Measurements from ENCODE around the gene ZGPAT. TPM values are rescaled to one million over a fixed set of nuclear protein-coding genes. Genes with fewer than 3 reads are reported as not detected.

The ZGPAT gene
- total and polyA plus RNA-seq, 2 of the 13 experiments (the other 11 are each of a cell fraction or from before 2014, with no cell fraction given): 23.0 to 41.9 TPM

- Histone ChIP-seq H3K36me3 (replicated peaks in 1 of 2; ENCODE audit: control insufficient read depth in 1 of 2, insufficient read depth in 2 of 2, low read length in 2 of 2) (peaks cover 17 to 31% of the 10 kb centered on the region in 2 experiments), H4K20me1 (ENCODE audit: insufficient read depth, low read length) (peaks cover 11% of the 10 kb centered on the region; the same call in 1 of the 2 replicates), H2AFZ (ENCODE audit: low read length) (no peak overlapping the region), H3K4me2 (ENCODE audit: low read depth, low read length) (no peak overlapping the region), H3K4me3 (replicated peaks in 1 of 3; ENCODE audit: insufficient read depth in 1 of 3, low read depth in 2 of 3, low read length in 3 of 3) (no peak overlapping the region), H3K9ac (ENCODE audit: insufficient read depth, low read depth, low read length) (no peak overlapping the region), H3K79me2 (ENCODE audit: insufficient read depth, low read length) (peaks cover 11% of the 10 kb centered on the region), H3K9me3 (ENCODE audit: low read length) (no peaks in the 10 kb centered on the region), H3K27me3 (ENCODE audit: control insufficient read depth in 1 of 2, insufficient read depth in 2 of 2, low read length in 2 of 2) (no peaks in the 10 kb centered on the region), H3K4me1 (ENCODE audit: insufficient read depth, low read length) (peaks cover 22% of the 10 kb centered on the region), H3K27ac (ENCODE audit: extremely low read length, insufficient read depth, low read length) (no peak overlapping the region)
- intact Hi-C loops (cut with micrococcal nuclease; ENCODE audit: unreplicated experiment): no loop called here
- no peak for ATAC-seq
- DNase-seq (ENCODE audit: low spot score): no peak
- WGBS (ENCODE audit: low lambda C conversion rate): 94% methylated on average over 6 of the region's 14 CpGs
- in situ Hi-C loops (cut with HindIII; ENCODE audit: extremely low pct_ligation_motif_present, low pct_unique_long_range_greater_than_20kb): loop anchor here (10.0 kb wide), 1 partner anchor 83 kb away; no protein-coding TSS in a partner anchor
- ChIA-PET CTCF (ENCODE audit: low intra/inter-chr PET ratio, low total read pairs) (no interaction called here), POLR2A (interaction anchor here (12.4 kb wide), 1 partner anchor 35 kb away, joined by 190 read pairs; the partner anchor contains the start of genes LIME1 and SLC2A4RG)
- BruUV-seq (replicated peaks): no TSS peak
- FAIRE-seq: no peak
- no peak for TF ChIP-seq TFAP4 (IDR thresholded peaks at IDR 0.05; ENCODE audit: borderline replicate concordance, low read depth)
- TF ChIP-seq PCBP1 (IDR thresholded peaks at IDR 0.05; ENCODE audit: borderline replicate concordance, low read depth, low read length): peak; percentile 89; the same call in 1 of the 2 replicates
- 0 out of 2 replicates have a peak, but pooled peaks have one; percentile 7 for TF ChIP-seq RXRA (CRISPR knock-in tag; IDR thresholded peaks at IDR 0.05)
- TF ChIP-seq NCOA5 (CRISPR knock-in tag; IDR thresholded peaks at IDR 0.05): no peak
- TF ChIP-seq ZNF740 (CRISPR knock-in tag; IDR thresholded peaks at IDR 0.05): peak; percentile 73; the same call in 1 of the 2 replicates
- TF ChIP-seq ZNF432 (CRISPR knock-in tag; IDR thresholded peaks at IDR 0.05; ENCODE audit: borderline replicate concordance): no peak
- TF ChIP-seq NFATC3 (CRISPR knock-in tag; IDR thresholded peaks at IDR 0.05): no peak
- TF ChIP-seq GABPA (IDR thresholded peaks at IDR 0.05; ENCODE audit: low read depth, low read length): no peak
- no peak for TF ChIP-seq GABPA (CRISPR knock-in tag; IDR thresholded peaks at IDR 0.05; ENCODE audit: low read depth)
- TF ChIP-seq ZNF329 (CRISPR knock-in tag; IDR thresholded peaks at IDR 0.05; ENCODE audit: low read depth): no peak
- TF ChIP-seq ZEB1 (IDR thresholded peaks at IDR 0.05; ENCODE audit: insufficient replicate concordance, low read depth): no peak
- TF ChIP-seq MAF1 (CRISPR knock-in tag; IDR thresholded peaks at IDR 0.05; ENCODE audit: borderline replicate concordance): no peak
- TF ChIP-seq POLR2G (IDR thresholded peaks at IDR 0.05; ENCODE audit: low read depth, low read length): peak; percentile 15; the same call in 1 of the 2 replicates
- no peak for TF ChIP-seq ZNF317 (CRISPR knock-in tag; IDR thresholded peaks at IDR 0.05)
- TF ChIP-seq KDM5B (CRISPR knock-in tag; IDR thresholded peaks at IDR 0.05; ENCODE audit: borderline replicate concordance): no peak
- no peak for TF ChIP-seq IKZF4 (CRISPR knock-in tag; IDR thresholded peaks at IDR 0.05; ENCODE audit: borderline replicate concordance, low read depth, not compliant biosample characterization)
- peak; percentile 47 for TF ChIP-seq RBFOX2 (IDR thresholded peaks at IDR 0.05; ENCODE audit: low read depth, low read length)
- 0 out of 2 replicates have a peak, but pooled peaks have one; percentile 5 for TF ChIP-seq ZNF574 (CRISPR knock-in tag; IDR thresholded peaks at IDR 0.05)
- no peak for TF ChIP-seq NKX3-1 (CRISPR knock-in tag; IDR thresholded peaks at IDR 0.05)
- no peak for TF ChIP-seq LCORL (IDR thresholded peaks at IDR 0.05)
- TF ChIP-seq LCORL (CRISPR knock-in tag; IDR thresholded peaks at IDR 0.05): no peak
- TF ChIP-seq SP1 (IDR thresholded peaks at IDR 0.05): no peak
- no peak for TF ChIP-seq SP1 (CRISPR knock-in tag; IDR thresholded peaks at IDR 0.05)
Observed at GRCh38 chr20:63701329-63702035, 6.4 kb upstream of the ZGPAT start.
